Erythroblast (primary cell): ENCODE data around the gene RASSF7.
A peak's percentile ranks its signal among the peaks of the same experiment; 100 is the strongest.

Experiments
- DNase-seq, 2 experiments: peaks; one replicate each; lab custom pipeline; 2025; lab: John Stamatoyannopoulos, UW
- GATA1 ChIP-seq: IDR thresholded peaks from 2 replicates; pipeline ENCODE4 v1.6.1; 2011; ENCODE audit warnings: low read depth, mild to moderate bottlenecking, control low read depth, low read length, moderate library complexity
- POLR2A ChIP-seq: IDR thresholded peaks from 2 replicates; pipeline ENCODE4 v1.6.1; 2011; ENCODE audit warnings: mild to moderate bottlenecking, low read length

RASSF7 gene

GRCh38 chr11:612961-613300 lies 52.2 kb downstream of the RASSF7 start:
- TF ChIP-seq GATA1: no peak
- TF ChIP-seq POLR2A: no peak
- no peak for DNase-seq

- no peak for TF ChIP-seq GATA1
- TF ChIP-seq POLR2A: no peak
- peak; percentile 82 to 89 for DNase-seq
Observed at GRCh38 chr11:613369-613968, 52.7 kb downstream of the RASSF7 start.
